ENCODE measurements around the gene SP140. TPM values are rescaled to one million over a fixed set of nuclear protein-coding genes. Genes with fewer than 3 reads are reported as not detected.
"Not testable (repeated sequence)": the region's sequence is repeated elsewhere in the genome, so short reads cannot be mapped to it uniquely, and the experiment has no call there.

SP140 gene
- total RNA-seq, 2 experiments from 2014 or later: 150 to 151 TPM

DNA sequence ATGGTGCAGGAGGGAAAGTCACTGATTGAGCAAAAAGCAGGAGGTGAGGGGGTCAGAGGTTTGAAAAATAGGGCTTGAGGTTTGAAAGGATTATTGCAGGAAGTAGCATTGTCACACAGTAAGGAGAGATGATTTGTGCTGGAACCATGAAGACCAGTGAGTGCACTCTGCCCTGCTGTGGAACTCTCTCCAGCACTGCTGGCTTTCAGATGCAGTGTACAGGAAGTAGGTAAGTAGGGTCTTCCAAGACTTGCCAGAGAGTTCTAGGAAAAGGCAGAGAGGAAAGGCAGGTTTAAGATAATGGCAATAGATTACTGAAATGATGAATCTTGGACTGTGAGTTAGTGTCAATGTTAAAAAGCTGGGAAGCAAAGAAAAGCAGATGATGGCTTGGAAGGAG lies 17.0 kb upstream of the SP140 start:
- ChIA-PET POLR2A (interaction anchor here (1.4 kb wide), 1 partner anchor 11 kb away, joined by 3 read pairs; the partner anchor contains the start of gene SP110), CTCF (no interaction called here)
- intact Hi-C loops (cut with micrococcal nuclease): no loop called here
- Mint-ChIP-seq H3K9me3 (no peaks in the 10 kb centered on the region), H3K36me3 (peaks cover 50% of the 10 kb centered on the region), H3K27me3 (no peaks in the 10 kb centered on the region), H3K4me1 (ENCODE audit: low read depth) (peaks cover 21% of the 10 kb centered on the region), H3K4me3 (no peak overlapping the region), H3K27ac (no peak overlapping the region)
- no peak for DNase-seq

DNA sequence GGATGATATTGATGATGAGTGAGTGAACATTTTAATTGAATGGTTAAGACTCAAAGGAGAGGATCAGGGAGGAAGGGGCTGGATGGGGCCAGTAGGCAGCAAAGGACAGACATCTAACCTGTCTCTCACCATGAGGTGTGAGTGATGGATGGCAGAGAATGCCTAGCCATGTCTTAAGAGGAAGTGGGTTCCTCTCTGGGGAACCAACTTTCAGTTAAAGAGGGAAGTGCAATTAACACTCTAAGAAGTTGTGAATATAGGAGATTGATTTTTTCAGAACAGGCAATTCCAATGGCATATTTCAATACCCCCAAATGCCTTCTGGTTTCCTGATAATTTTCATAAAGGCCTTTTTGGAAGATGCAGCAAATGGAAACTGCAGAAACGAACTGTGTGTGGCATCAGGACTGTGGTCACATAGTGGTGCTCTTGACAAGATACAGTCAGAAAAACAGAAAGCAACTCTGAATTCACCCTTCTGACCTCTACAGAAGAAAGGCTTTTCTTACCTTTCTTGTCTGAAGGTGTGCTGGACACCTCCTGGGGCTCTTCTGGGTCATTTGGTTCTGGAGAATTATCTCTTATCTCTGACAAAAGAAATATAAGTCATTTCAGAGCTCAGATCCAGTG lies 16.0 kb upstream of the SP140 start:
- H3K36me3 Mint-ChIP-seq: peaks cover 55% of the 10 kb centered on the region
- no peaks in the 10 kb centered on the region for H3K27me3 Mint-ChIP-seq
- H3K4me3 Mint-ChIP-seq: no peak overlapping the region
- peaks cover 18% of the 10 kb centered on the region for H3K4me1 Mint-ChIP-seq (ENCODE audit: low read depth)
- no peaks in the 10 kb centered on the region for H3K9me3 Mint-ChIP-seq
- ChIA-PET POLR2A (interaction anchor here (1.4 kb wide), 1 partner anchor 10 kb away, joined by 3 read pairs; the partner anchor contains the start of gene SP110), CTCF (no interaction called here)
- no peak overlapping the region for H3K27ac Mint-ChIP-seq
- no peak for DNase-seq
- intact Hi-C loops (cut with micrococcal nuclease): no loop called here

GRCh38 chr2:230216489-230216888 lies 9.0 kb upstream of the SP140 start:
- no peak overlapping the region for H3K27ac Mint-ChIP-seq
- H3K27me3 Mint-ChIP-seq: no peaks in the 10 kb centered on the region
- peaks cover 45% of the 10 kb centered on the region for H3K4me1 Mint-ChIP-seq (ENCODE audit: low read depth)
- intact Hi-C loops (cut with micrococcal nuclease): no loop called here
- DNase-seq: no peak
- POLR2A ChIA-PET: interaction anchor here (0.8 kb wide), 1 partner anchor 110 kb away, joined by 5 read pairs; the partner anchor contains the start of gene SP140L
- CTCF ChIA-PET: interaction anchor here (1.5 kb wide), 1 partner anchor 150 kb away, joined by 4 read pairs; no protein-coding TSS in a partner anchor
- peaks cover 66% of the 10 kb centered on the region for H3K36me3 Mint-ChIP-seq
- no peak overlapping the region for H3K4me3 Mint-ChIP-seq
- H3K9me3 Mint-ChIP-seq: no peaks in the 10 kb centered on the region

DNA sequence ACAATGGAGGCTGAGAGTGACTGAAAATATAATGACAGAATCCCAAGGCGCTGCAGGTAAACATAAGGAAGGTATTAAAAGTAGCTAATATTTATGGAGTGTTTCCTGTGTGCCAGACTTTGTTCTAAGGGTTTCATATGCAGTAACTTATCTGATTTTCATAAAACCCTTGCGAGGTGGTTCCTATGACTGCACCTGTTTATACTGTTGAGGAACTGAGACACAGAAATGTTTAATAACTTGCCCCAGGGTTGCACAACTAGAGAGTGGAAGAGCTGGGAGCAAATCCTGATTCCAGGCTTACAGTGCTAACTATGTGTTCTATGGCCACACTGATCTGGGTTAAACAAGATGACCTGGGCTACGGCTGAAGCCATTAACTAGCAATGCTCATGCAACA lies 8.1 kb upstream of the SP140 start:
- Mint-ChIP-seq H3K27me3 (no peaks in the 10 kb centered on the region), H3K27ac (no peak overlapping the region), H3K9me3 (no peaks in the 10 kb centered on the region), H3K36me3 (peaks cover 60% of the 10 kb centered on the region), H3K4me1 (ENCODE audit: low read depth) (peaks cover 47% of the 10 kb centered on the region), H3K4me3 (peak overlapping the region; percentile 92)
- intact Hi-C loops (cut with micrococcal nuclease): no loop called here
- CTCF ChIA-PET: interaction anchor here (1.5 kb wide), 1 partner anchor 150 kb away, joined by 4 read pairs; no protein-coding TSS in a partner anchor
- POLR2A ChIA-PET: interaction anchor here (0.7 to 0.8 kb wide), 2 partner anchors 109 to 150 kb away, joined by 3 to 5 read pairs; partner anchors contain the start of gene SP140L
- DNase-seq: no peak

- ChIA-PET POLR2A (interaction anchor here (1.0 to 1.7 kb wide), 2 partner anchors 35 to 109 kb away, joined by 3 to 5 read pairs; partner anchors contain the start of gene SP140L), CTCF (no interaction called here)
- Mint-ChIP-seq H3K27me3 (no peaks in the 10 kb centered on the region), H3K4me3 (peak overlapping the region; percentile 92), H3K36me3 (peaks cover 53% of the 10 kb centered on the region), H3K27ac (peak overlapping the region; percentile 85), H3K4me1 (ENCODE audit: low read depth) (peaks cover 57% of the 10 kb centered on the region), H3K9me3 (no peaks in the 10 kb centered on the region)
- intact Hi-C loops (cut with micrococcal nuclease): no loop called here
- DNase-seq: no peak
These were observed 7.1 kb upstream of the SP140 start for GRCh38 chr2:230218421-230218820.

GRCh38 chr2:230219419-230220331 lies 5.9 kb upstream of the SP140 start, which contains the start of gene SP110:
SP110 (minus strand) TSS chr2:230219984; CDS start chr2:230216927, 3,057 bp downstream.
- Mint-ChIP-seq H3K4me1 (ENCODE audit: low read depth) (peaks cover 69% of the 10 kb centered on the region), H3K9me3 (no peaks in the 10 kb centered on the region), H3K36me3 (peaks cover 43% of the 10 kb centered on the region), H3K27me3 (no peaks in the 10 kb centered on the region), H3K27ac (peak within 1 kb of the TSS; percentile 90), H3K4me3 (peak within 1 kb of the TSS; percentile 92)
- ChIA-PET CTCF (interaction anchor here (0.8 to 1.5 kb wide), 3 partner anchors 17 to 357 kb away, joined by 3 to 7 read pairs (median 3); no protein-coding TSS in a partner anchor), POLR2A (interaction anchor here (0.7 to 1.7 kb wide), 8 partner anchors 11 to 196 kb away, joined by 3 to 6 read pairs (median 4); partner anchors contain the start of genes SP100 and SP140L)
- peak; percentile 90 for DNase-seq
- intact Hi-C loops (cut with micrococcal nuclease): loop anchor here (2.0 to 10.0 kb wide), 3 partner anchors 99 to 575 kb away; no protein-coding TSS in a partner anchor

- H3K36me3 Mint-ChIP-seq: peaks cover 36% of the 10 kb centered on the region
- intact Hi-C loops (cut with micrococcal nuclease): loop anchor here (2.0 to 10.0 kb wide), 3 partner anchors 98 to 574 kb away; no protein-coding TSS in a partner anchor
- CTCF ChIA-PET: interaction anchor here (1.5 kb wide), 1 partner anchor 18 kb away, joined by 7 read pairs; no protein-coding TSS in a partner anchor
- H3K4me3 Mint-ChIP-seq: peak overlapping the region; percentile 92
- DNase-seq: no peak
- POLR2A ChIA-PET: interaction anchor here (1.0 to 1.5 kb wide), 3 partner anchors 13 to 195 kb away, joined by 3 to 6 read pairs (median 4); partner anchors contain the start of gene SP100
- peak overlapping the region; percentile 90 for H3K27ac Mint-ChIP-seq
- no peaks in the 10 kb centered on the region for H3K9me3 Mint-ChIP-seq
- peaks cover 75% of the 10 kb centered on the region for H3K4me1 Mint-ChIP-seq (ENCODE audit: low read depth)
- no peaks in the 10 kb centered on the region for H3K27me3 Mint-ChIP-seq
These were observed 5.1 kb upstream of the SP140 start for GRCh38 chr2:230220347-230220969.

DNA sequence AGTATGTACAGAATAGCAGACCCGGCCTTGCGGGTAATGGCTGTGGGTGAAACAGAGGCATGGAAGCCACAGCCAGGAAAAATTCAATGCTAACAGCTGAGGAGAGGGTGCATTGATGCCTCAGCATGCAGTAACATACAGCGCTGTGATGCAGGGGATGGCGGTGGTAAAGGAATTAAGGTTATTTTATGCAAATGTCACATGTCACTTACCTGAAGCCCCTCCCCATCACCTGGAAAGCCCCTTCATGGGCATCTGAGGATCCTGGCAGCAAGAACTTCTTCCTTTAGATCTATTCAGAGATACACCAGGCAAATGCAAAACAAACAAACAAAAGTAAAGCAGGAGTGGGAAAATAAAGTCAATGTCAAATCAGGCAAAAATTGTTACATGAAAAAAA lies 4.0 kb upstream of the SP140 start:
- no peaks in the 10 kb centered on the region for H3K27me3 Mint-ChIP-seq
- H3K4me3 Mint-ChIP-seq: no peak overlapping the region
- no peak for DNase-seq
- peaks cover 66% of the 10 kb centered on the region for H3K4me1 Mint-ChIP-seq (ENCODE audit: low read depth)
- POLR2A ChIA-PET: interaction anchor here (0.6 to 1.4 kb wide), 2 partner anchors 17 to 19 kb away, joined by 3 to 4 read pairs; no protein-coding TSS in a partner anchor
- H3K27ac Mint-ChIP-seq: peak overlapping the region; percentile 18
- CTCF ChIA-PET: interaction anchor here (1.0 kb wide), 1 partner anchor 19 kb away, joined by 4 read pairs; no protein-coding TSS in a partner anchor
- peaks cover 29% of the 10 kb centered on the region for H3K36me3 Mint-ChIP-seq
- H3K9me3 Mint-ChIP-seq: no peaks in the 10 kb centered on the region
- intact Hi-C loops (cut with micrococcal nuclease): loop anchor here (2.0 to 10.0 kb wide), 3 partner anchors 97 to 573 kb away; no protein-coding TSS in a partner anchor

DNA sequence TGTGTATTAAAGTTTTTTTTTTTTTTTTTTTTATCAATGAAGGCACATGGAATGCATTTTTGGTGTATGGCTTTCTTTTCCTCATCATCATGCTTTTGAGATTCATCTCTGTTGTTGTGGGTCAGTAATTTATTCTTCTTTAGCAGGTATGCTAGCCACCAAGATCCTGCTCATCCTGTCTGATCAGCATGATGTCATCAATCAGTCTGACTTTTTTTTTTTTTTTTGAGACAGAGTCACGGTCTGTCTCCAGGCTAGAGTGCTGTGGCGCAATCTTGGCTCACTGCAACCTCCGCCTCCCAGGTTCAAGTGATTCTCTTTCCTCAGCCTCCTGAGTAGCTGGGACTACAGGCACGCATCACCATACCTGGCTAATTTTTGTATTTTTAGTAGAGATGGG lies 2.7 kb upstream of the SP140 start:
- intact Hi-C loops (cut with micrococcal nuclease): loop anchor here (10.0 kb wide), 2 partner anchors 222 to 572 kb away; no protein-coding TSS in a partner anchor
- CTCF ChIA-PET: not testable (repeated sequence)
- POLR2A ChIA-PET: interaction anchor here (1.4 kb wide), 1 partner anchor 21 kb away, joined by 4 read pairs; no protein-coding TSS in a partner anchor

DNA sequence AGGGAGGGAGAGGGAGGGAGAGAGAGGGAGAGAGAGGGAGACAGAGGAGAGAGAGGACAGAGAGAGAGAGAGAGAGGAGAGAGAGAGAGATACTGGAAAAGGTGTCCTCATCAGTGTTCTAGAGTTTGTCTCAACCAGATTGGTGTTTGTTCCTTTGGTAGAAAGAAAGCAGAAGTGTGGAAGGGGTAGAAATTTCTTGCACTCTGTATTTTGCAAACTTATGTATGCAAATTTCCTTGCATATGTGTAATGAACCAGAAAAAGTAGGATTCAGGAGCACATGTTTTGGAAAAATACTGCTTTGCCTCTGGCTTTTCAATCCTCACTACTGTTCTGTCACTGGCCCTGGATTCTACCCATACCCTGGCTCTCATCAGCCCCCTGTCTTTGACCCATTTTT lies 1.1 kb upstream of the SP140 start:
- H3K36me3 Mint-ChIP-seq: peaks cover 25% of the 10 kb centered on the region
- intact Hi-C loops (cut with micrococcal nuclease): loop anchor here (2.0 to 10.0 kb wide), 4 partner anchors 194 to 570 kb away; no protein-coding TSS in a partner anchor
- peaks cover 57% of the 10 kb centered on the region for H3K4me1 Mint-ChIP-seq (ENCODE audit: low read depth)

More for the DNA sequence above, 2.7 kb upstream of the SP140 start:
- H3K9me3 Mint-ChIP-seq, DNase-seq, H3K27me3 Mint-ChIP-seq, H3K4me3 Mint-ChIP-seq: not testable (repeated sequence)
- peaks cover 61% of the 10 kb centered on the region for H3K4me1 Mint-ChIP-seq (ENCODE audit: low read depth)
- peaks cover 25% of the 10 kb centered on the region for H3K36me3 Mint-ChIP-seq
- H3K27ac Mint-ChIP-seq: peak overlapping the region; percentile 30

More for the DNA sequence above, 1.1 kb upstream of the SP140 start:
- Mint-ChIP-seq H3K9me3 (no peaks in the 10 kb centered on the region), H3K4me3 (peak overlapping the region; percentile 89), H3K27me3 (no peaks in the 10 kb centered on the region), H3K27ac (peak overlapping the region; percentile 97)
- ChIA-PET POLR2A (interaction anchor here (1.5 to 2.0 kb wide), 2 partner anchors 27 to 30 kb away, joined by 3 to 12 read pairs; no protein-coding TSS in a partner anchor), CTCF (interaction anchor here (1.1 to 1.3 kb wide), 2 partner anchors 22 to 30 kb away, joined by 3 read pairs; no protein-coding TSS in a partner anchor)
- no peak for DNase-seq
